CD4-positive, alpha-beta memory T cell (primary cell): ENCODE results near the gene ARFRP1. TPM values are rescaled to one million over a fixed set of nuclear protein-coding genes. Genes with fewer than 3 reads are reported as not detected.

Experiments
- CTCF ChIA-PET: fragments of 350-600 bp; sonication (Branson Sonifier 250); formaldehyde crosslinking; loops from one replicate; lab custom pipeline; 2021; ENCODE audit warnings: inconsistent platforms; ENCODE audit not compliant: partially characterized antibody; lab: Charles Lee
- POLR2A ChIA-PET: fragments of 350-600 bp; sonication (Branson Sonifier 250); formaldehyde crosslinking; loops from one replicate; lab custom pipeline; 2021; ENCODE audit not compliant: partially characterized antibody; lab: Charles Lee
- DNase-seq, 5 donors: peaks; one replicate each; pipeline versions ENCODE4 v3.0.0 to v3.0.0-alpha.2; 2020 to 2022; ENCODE audit warnings: mixed read lengths in 1 of 5
- H3K27ac ChIP-seq: one replicate; pipeline ENCODE4 v1.7.0; 2013; ENCODE audit warnings: low read depth, low read length
- H3K27me3 ChIP-seq: 2 replicates; pipeline ENCODE4 v1.7.0; 2013; ENCODE audit warnings: mild to moderate bottlenecking, low read length, moderate library complexity; ENCODE audit not compliant: insufficient read depth
- H3K36me3 ChIP-seq: 2 replicates; pipeline ENCODE4 v1.7.0; 2013; ENCODE audit warnings: mild to moderate bottlenecking, low read length, moderate library complexity; ENCODE audit not compliant: insufficient read depth
- H3K4me1 ChIP-seq: 2 replicates; pipeline ENCODE4 v1.7.0; 2013; ENCODE audit warnings: mild to moderate bottlenecking, low read length, moderate library complexity; ENCODE audit not compliant: insufficient read depth
- H3K4me3 ChIP-seq, 2 donors: one replicate each; pipeline ENCODE4 v1.7.0; 2013; ENCODE audit warnings: low read length in 2 of 2, mild to moderate bottlenecking in 1 of 2
- H3K9me3 ChIP-seq, 2 donors: one replicate each; pipeline ENCODE4 v1.7.0; 2013; ENCODE audit warnings: low read length in 2 of 2, control low read depth in 1 of 2; ENCODE audit not compliant: control insufficient read depth in 1 of 2
- H3K27ac Mint-ChIP-seq, 7 donors: one replicate each; pipeline ENCODE4 v1.8.0; 2020 to 2021; ENCODE audit warnings: mixed read lengths in 7 of 7, mild to moderate bottlenecking in 6 of 7, inconsistent platforms in 3 of 7, moderate library complexity in 3 of 7
- H3K27me3 Mint-ChIP-seq, 2 donors: one replicate each; pipeline ENCODE4 v1.8.0; 2020 to 2021; ENCODE audit warnings: mixed read lengths in 2 of 2
- H3K36me3 Mint-ChIP-seq, 2 donors: one replicate each; pipeline ENCODE4 v1.8.0; 2020 to 2021; ENCODE audit warnings: mixed read lengths in 2 of 2, inconsistent platforms in 1 of 2, mild to moderate bottlenecking in 1 of 2
- H3K4me1 Mint-ChIP-seq, 4 donors: one replicate each; pipeline ENCODE4 v1.8.0; 2020 to 2021; ENCODE audit warnings: mixed read lengths in 4 of 4, mild to moderate bottlenecking in 1 of 4
- H3K4me3 Mint-ChIP-seq, 8 donors: one replicate each; pipeline ENCODE4 v1.8.0; 2020 to 2021; ENCODE audit warnings: mixed read lengths in 8 of 8, mild to moderate bottlenecking in 7 of 8, moderate library complexity in 6 of 8, inconsistent platforms in 3 of 8
- H3K9me3 Mint-ChIP-seq, 8 donors: one replicate each; pipeline ENCODE4 v1.8.0; 2020 to 2021; ENCODE audit warnings: mixed read lengths in 8 of 8, mild to moderate bottlenecking in 5 of 8, inconsistent platforms in 3 of 8, moderate library complexity in 1 of 8
- intact Hi-C: fragments of 100-400 bp; cut with micrococcal nuclease; formaldehyde crosslinking; loops from one replicate; pipeline ENCODE4 v1.15.1; 2023
- polyA plus RNA-seq, 2 donors: library from polyadenylated mRNA; unstranded; fragments of 300-500 nt; fragmentation: Illumina TruSeq; gene quantifications; one replicate each; pipeline ENCODE4 v1.2.3, GENCODE V29; 2021
- total RNA-seq, 2 experiments: library from RNA; stranded (reverse); gene quantifications; one replicate each; pipeline ENCODE4 v1.2.3, GENCODE V29; 2021

ARFRP1 gene
- total and polyA plus RNA-seq, 4 experiments from 2014 or later: 65.5 to 92.0 (median 76.0) TPM

GRCh38 chr20:63664143-63664851 lies 43.5 kb downstream of the ARFRP1 start:
- no peaks in the 10 kb centered on the region for H3K27me3 Mint-ChIP-seq
- ChIA-PET POLR2A (no interaction called here), CTCF (no interaction called here)
- H3K4me1 ChIP-seq: peaks cover 4% of the 10 kb centered on the region
- intact Hi-C loops: no loop called here
- no peaks in the 10 kb centered on the region for H3K9me3 Mint-ChIP-seq
- H3K27me3 ChIP-seq: no peaks in the 10 kb centered on the region
- DNase-seq: no peak
- H3K4me3 Mint-ChIP-seq: no peak overlapping the region
- peaks cover 16 to 27% of the 10 kb centered on the region in 2 donors for H3K36me3 Mint-ChIP-seq
- H3K27ac ChIP-seq: no peak overlapping the region
- H3K9me3 ChIP-seq: no peaks in the 10 kb centered on the region
- no peak overlapping the region for H3K4me3 ChIP-seq
- peaks cover 0 to 9% (median 4%) of the 10 kb centered on the region in 4 donors for H3K4me1 Mint-ChIP-seq
- peaks cover 12% of the 10 kb centered on the region for H3K36me3 ChIP-seq
- H3K27ac Mint-ChIP-seq: peak overlapping the region in 1 of 7 donors; percentile 41

- Mint-ChIP-seq H3K36me3 (peaks cover 12 to 27% of the 10 kb centered on the region in 2 donors), H3K4me1 (peaks cover 4 to 17% (median 7%) of the 10 kb centered on the region in 4 donors), H3K4me3 (no peak overlapping the region), H3K27ac (no peak overlapping the region), H3K9me3 (no peaks in the 10 kb centered on the region), H3K27me3 (no peaks in the 10 kb centered on the region)
- H3K9me3 ChIP-seq: no peaks in the 10 kb centered on the region
- ChIA-PET POLR2A (no interaction called here), CTCF (no interaction called here)
- intact Hi-C loops: no loop called here
- no peak overlapping the region for H3K4me3 ChIP-seq
- peaks cover 11% of the 10 kb centered on the region for H3K4me1 ChIP-seq
- DNase-seq: no peak
- no peaks in the 10 kb centered on the region for H3K27me3 ChIP-seq
- no peak overlapping the region for H3K27ac ChIP-seq
- H3K36me3 ChIP-seq: peaks cover 12% of the 10 kb centered on the region
These were observed 44.3 kb downstream of the ARFRP1 start for GRCh38 chr20:63663332-63664066.

DNA sequence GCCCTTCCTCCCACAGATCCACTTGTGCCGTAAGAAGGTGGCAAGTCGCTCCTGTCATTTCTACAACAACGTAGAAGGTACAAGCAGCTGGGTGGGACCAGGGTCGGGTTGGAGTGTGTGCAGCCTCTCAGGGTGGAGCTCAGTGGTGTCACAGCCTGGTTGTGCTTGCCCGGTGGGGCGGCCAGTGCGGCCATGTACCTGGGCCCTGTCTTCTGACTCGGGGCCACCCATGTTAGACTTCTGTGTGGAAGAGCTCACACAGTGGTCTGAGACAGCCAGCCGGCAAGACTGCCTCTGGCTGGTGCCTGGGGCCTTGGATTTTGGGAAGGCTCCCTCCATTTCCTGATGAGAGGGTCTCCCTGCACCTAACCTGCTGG lies 45.0 kb downstream of the ARFRP1 start:
- Mint-ChIP-seq H3K4me1 (peaks cover 6 to 24% (median 11%) of the 10 kb centered on the region in 4 donors), H3K4me3 (no peak overlapping the region), H3K36me3 (peaks cover 8 to 29% of the 10 kb centered on the region in 2 donors), H3K27me3 (no peaks in the 10 kb centered on the region), H3K9me3 (no peaks in the 10 kb centered on the region), H3K27ac (no peak overlapping the region)
- no peaks in the 10 kb centered on the region for H3K27me3 ChIP-seq
- POLR2A ChIA-PET: interaction anchor here (1.3 to 1.4 kb wide), 2 partner anchors 9 to 78 kb away, joined by 3 to 7 read pairs; partner anchors contain the start of gene STMN3
- no peak overlapping the region for H3K27ac ChIP-seq
- CTCF ChIA-PET: no interaction called here
- H3K4me1 ChIP-seq: peaks cover 14% of the 10 kb centered on the region
- DNase-seq: no peak
- peaks cover 12% of the 10 kb centered on the region for H3K36me3 ChIP-seq
- intact Hi-C loops: no loop called here
- H3K4me3 ChIP-seq: no peak overlapping the region
- H3K9me3 ChIP-seq: no peaks in the 10 kb centered on the region

DNA sequence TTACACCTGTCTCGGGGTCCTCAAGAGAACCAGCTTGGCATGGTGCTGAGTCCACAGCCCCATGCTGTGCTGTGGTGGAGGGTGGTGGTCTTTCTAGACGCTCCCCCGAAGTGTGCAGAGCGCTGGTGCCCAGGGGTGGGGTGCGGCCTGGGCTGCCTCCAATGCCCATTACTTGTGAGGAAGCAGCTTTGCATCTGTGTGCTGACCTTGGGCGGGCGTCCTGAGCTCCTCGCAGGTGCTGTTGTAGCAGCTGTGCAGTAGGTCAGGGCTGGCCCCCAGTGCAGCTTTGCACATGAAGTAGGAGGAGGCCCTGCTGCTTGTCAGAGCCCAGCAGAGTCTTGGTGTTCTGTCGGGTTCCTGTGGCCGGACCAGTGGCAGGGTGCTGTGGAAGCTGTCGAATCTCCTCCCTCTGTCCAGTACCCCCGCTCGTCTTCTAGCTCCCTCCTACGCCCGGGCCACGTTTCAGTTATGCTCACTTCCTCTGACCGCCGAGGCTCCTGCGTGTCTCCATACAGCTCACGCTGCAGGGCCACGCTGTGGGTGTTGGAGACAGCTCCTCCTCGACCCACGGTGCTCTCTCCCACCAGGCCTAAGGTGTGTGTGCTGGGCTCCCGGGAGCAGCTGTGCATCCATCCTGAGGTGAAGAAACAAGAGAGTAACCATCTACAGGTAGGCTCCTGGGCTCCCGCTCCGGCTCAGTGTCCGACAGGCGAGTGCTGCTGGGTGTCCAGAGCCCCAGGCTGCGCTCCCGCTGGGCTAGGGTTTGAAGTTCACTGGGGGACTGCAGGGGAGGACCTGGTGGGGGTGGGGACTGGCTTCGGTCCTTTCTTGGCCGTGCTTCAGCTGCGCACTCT lies 45.6 kb downstream of the ARFRP1 start:
- Histone ChIP-seq H3K4me1 (peaks cover 20% of the 10 kb centered on the region), H3K27me3 (no peaks in the 10 kb centered on the region), H3K27ac (no peak overlapping the region), H3K36me3 (peaks cover 7% of the 10 kb centered on the region), H3K4me3 (no peak overlapping the region), H3K9me3 (no peaks in the 10 kb centered on the region)
- ChIA-PET POLR2A (interaction anchor here (1.2 to 1.4 kb wide), 3 partner anchors 9 to 78 kb away, joined by 3 to 7 read pairs (median 3); partner anchors contain the start of gene STMN3), CTCF (interaction anchor here (1.5 to 1.6 kb wide), 3 partner anchors 20 to 124 kb away, joined by 3 to 5 read pairs (median 4); partner anchors contain the start of gene LIME1)
- Mint-ChIP-seq H3K4me1 (peaks cover 6 to 30% (median 12%) of the 10 kb centered on the region in 4 donors), H3K4me3 (no peak overlapping the region), H3K9me3 (no peaks in the 10 kb centered on the region), H3K27ac (no peak overlapping the region), H3K36me3 (peaks cover 8 to 27% of the 10 kb centered on the region in 2 donors), H3K27me3 (no peaks in the 10 kb centered on the region)
- no peak for DNase-seq
- intact Hi-C loops: no loop called here

DNA sequence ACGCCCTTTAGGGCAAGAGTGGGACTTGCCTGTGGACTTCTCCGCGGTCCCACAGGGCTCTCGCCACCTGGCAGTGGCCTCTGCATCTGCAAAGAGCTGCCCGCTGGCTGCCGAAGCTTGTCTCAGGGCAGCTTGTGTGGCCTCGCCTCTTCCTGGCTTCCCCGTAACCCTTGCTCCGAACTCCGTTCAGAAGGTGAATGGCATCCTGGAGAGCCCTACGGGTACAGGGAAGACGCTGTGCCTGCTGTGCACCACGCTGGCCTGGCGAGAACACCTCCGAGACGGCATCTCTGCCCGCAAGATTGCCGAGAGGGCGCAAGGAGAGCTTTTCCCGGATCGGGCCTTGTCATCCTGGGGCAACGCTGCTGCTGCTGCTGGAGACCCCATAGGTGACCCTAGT lies 46.7 kb downstream of the ARFRP1 start:
- H3K27me3 Mint-ChIP-seq: no peaks in the 10 kb centered on the region
- POLR2A ChIA-PET: interaction anchor here (0.8 to 1.2 kb wide), 2 partner anchors 25 to 75 kb away, joined by 3 read pairs; partner anchors contain the start of gene LIME1
- DNase-seq: no peak
- Histone ChIP-seq H3K9me3 (no peaks in the 10 kb centered on the region), H3K27me3 (no peaks in the 10 kb centered on the region), H3K27ac (no peak overlapping the region), H3K4me3 (no peak overlapping the region), H3K36me3 (peaks cover 4% of the 10 kb centered on the region), H3K4me1 (peaks cover 21% of the 10 kb centered on the region)
- H3K36me3 Mint-ChIP-seq: peaks cover 8 to 21% of the 10 kb centered on the region in 2 donors
- intact Hi-C loops: no loop called here
- CTCF ChIA-PET: interaction anchor here (1.5 to 1.6 kb wide), 3 partner anchors 19 to 123 kb away, joined by 3 to 5 read pairs (median 4); partner anchors contain the start of gene LIME1
- H3K9me3 Mint-ChIP-seq: no peaks in the 10 kb centered on the region
- peaks cover 6 to 35% (median 12%) of the 10 kb centered on the region in 4 donors for H3K4me1 Mint-ChIP-seq
- no peak overlapping the region for H3K27ac Mint-ChIP-seq
- H3K4me3 Mint-ChIP-seq: no peak overlapping the region

- no peak for DNase-seq
- Histone ChIP-seq H3K27me3 (no peaks in the 10 kb centered on the region), H3K27ac (no peak overlapping the region), H3K4me1 (peaks cover 21% of the 10 kb centered on the region), H3K4me3 (no peak overlapping the region), H3K9me3 (no peaks in the 10 kb centered on the region), H3K36me3 (peaks cover 4% of the 10 kb centered on the region)
- H3K36me3 Mint-ChIP-seq: peaks cover 8 to 17% of the 10 kb centered on the region in 2 donors
- POLR2A ChIA-PET: interaction anchor here (0.8 kb wide), 1 partner anchor 76 kb away, joined by 3 read pairs; the partner anchor contains the start of gene LIME1
- no peak overlapping the region for H3K27ac Mint-ChIP-seq
- CTCF ChIA-PET: interaction anchor here (1.5 to 1.6 kb wide), 3 partner anchors 19 to 122 kb away, joined by 3 to 5 read pairs (median 4); partner anchors contain the start of gene LIME1
- peaks cover 6 to 35% (median 12%) of the 10 kb centered on the region in 4 donors for H3K4me1 Mint-ChIP-seq
- H3K9me3 Mint-ChIP-seq: no peaks in the 10 kb centered on the region
- intact Hi-C loops: no loop called here
- H3K4me3 Mint-ChIP-seq: peak overlapping the region in 2 of 8 donors; percentile 17 to 58
- H3K27me3 Mint-ChIP-seq: no peaks in the 10 kb centered on the region
These were observed 47.2 kb downstream of the ARFRP1 start for GRCh38 chr20:63660622-63661021.
